HCT116 (cell line): Measurements from ENCODE around the gene GADD45G.

Experiments
- CTCF ChIP-seq, 3 experiments: fragments of 200-600 bp in 1 of 3; sonication (generic) in 1 of 3; IDR thresholded peaks in 2 of 3; conservative IDR thresholded peaks in 1 of 3; 2 replicates each; pipeline ENCODE4 v1.5.1; 2012 to 2017; ENCODE audit warnings: low read depth in 2 of 3, low read length in 2 of 3, antibody characterized with exemption in 1 of 3, borderline replicate concordance in 1 of 3, control low read depth in 1 of 3, mild to moderate bottlenecking in 1 of 3, mixed read lengths in 1 of 3, mixed run types in 1 of 3, moderate library complexity in 1 of 3; ENCODE audit not compliant: insufficient read depth in 1 of 3
- EZH2phosphoT487 ChIP-seq: fragments of 200-600 bp; IDR thresholded peaks from 2 replicates; pipeline ENCODE4 v1.6.1; 2018; ENCODE audit warnings: antibody characterized with exemption, borderline replicate concordance
- FOSL1 ChIP-seq: IDR thresholded peaks from 2 replicates; pipeline ENCODE4 v1.6.1; 2012; ENCODE audit warnings: low read depth
- JUND ChIP-seq: IDR thresholded peaks from 2 replicates; pipeline ENCODE4 v1.6.1; 2012
- POLR2A ChIP-seq: IDR thresholded peaks from 2 replicates; pipeline ENCODE4 v1.7.0; 2011; ENCODE audit warnings: borderline replicate concordance; ENCODE audit not compliant: insufficient read depth, insufficient read length; ENCODE audit errors: extremely low read depth
- RAD21 ChIP-seq: IDR thresholded peaks from 2 replicates; pipeline ENCODE4 v1.6.1; 2012; ENCODE audit warnings: low read depth, mild to moderate bottlenecking
- SIN3A ChIP-seq: IDR thresholded peaks from 2 replicates; pipeline ENCODE4 v1.6.1; 2012; ENCODE audit warnings: low read depth
- TCF7L2 ChIP-seq: IDR thresholded peaks from 2 replicates; pipeline ENCODE4 v1.7.0; 2011; ENCODE audit warnings: borderline replicate concordance, inconsistent platforms; ENCODE audit not compliant: insufficient read depth, insufficient read length; ENCODE audit errors: extremely low read depth
- TF ChIP-seq, protein P1 (sequence below): IDR thresholded peaks from 2 replicates; pipeline ENCODE4 v1.6.1; 2012; ENCODE audit warnings: low read depth

DNA sequence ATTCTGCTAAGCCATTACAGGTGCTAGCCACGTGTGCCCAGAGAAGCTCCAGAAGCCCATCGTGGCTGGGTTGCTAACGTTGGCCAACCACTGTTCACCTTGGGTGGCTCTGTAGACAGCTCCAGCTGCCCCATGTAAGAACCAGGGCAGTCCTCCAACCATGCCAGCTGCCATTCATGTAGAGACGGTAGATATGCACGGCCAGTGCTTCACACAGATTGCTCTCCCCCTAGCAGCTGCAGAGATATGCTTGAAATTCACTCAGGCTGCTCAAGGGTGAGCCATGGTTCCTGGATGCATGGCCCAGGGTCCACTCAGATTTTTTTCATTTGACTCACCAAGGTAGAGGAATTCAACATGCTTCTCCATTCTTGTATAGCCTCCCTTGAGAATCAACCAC lies 31.0 kb downstream of the GADD45G start:
- TF ChIP-seq, protein P1, sequence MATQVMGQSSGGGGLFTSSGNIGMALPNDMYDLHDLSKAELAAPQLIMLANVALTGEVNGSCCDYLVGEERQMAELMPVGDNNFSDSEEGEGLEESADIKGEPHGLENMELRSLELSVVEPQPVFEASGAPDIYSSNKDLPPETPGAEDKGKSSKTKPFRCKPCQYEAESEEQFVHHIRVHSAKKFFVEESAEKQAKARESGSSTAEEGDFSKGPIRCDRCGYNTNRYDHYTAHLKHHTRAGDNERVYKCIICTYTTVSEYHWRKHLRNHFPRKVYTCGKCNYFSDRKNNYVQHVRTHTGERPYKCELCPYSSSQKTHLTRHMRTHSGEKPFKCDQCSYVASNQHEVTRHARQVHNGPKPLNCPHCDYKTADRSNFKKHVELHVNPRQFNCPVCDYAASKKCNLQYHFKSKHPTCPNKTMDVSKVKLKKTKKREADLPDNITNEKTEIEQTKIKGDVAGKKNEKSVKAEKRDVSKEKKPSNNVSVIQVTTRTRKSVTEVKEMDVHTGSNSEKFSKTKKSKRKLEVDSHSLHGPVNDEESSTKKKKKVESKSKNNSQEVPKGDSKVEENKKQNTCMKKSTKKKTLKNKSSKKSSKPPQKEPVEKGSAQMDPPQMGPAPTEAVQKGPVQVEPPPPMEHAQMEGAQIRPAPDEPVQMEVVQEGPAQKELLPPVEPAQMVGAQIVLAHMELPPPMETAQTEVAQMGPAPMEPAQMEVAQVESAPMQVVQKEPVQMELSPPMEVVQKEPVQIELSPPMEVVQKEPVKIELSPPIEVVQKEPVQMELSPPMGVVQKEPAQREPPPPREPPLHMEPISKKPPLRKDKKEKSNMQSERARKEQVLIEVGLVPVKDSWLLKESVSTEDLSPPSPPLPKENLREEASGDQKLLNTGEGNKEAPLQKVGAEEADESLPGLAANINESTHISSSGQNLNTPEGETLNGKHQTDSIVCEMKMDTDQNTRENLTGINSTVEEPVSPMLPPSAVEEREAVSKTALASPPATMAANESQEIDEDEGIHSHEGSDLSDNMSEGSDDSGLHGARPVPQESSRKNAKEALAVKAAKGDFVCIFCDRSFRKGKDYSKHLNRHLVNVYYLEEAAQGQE, result no peak
- TF ChIP-seq CTCF (IDR thresholded peaks at IDR 0.05 in 2 of 3, conservative IDR thresholded peaks at IDR 0.05 in 1 of 3; ENCODE audit: borderline replicate concordance in 1 of 3, insufficient read depth in 1 of 3, low read depth in 2 of 3, low read length in 2 of 3) (no peak), EZH2phosphoT487 (no peak), POLR2A (no peak), FOSL1 (no peak), JUND (no peak), TCF7L2 (no peak), RAD21 (no peak), SIN3A (no peak)
